C4-2B (cell line): ENCODE results near the gene HOXB4.

Source experiments
- H3K27ac ChIP-seq: fragments of 450-650 bp; 2 replicates; pipeline ENCODE4 v1.5.1; 2017
- CTCF ChIP-seq: fragments of 450-650 bp; conservative IDR thresholded peaks from 2 replicates; pipeline ENCODE4 v1.5.1; 2017; ENCODE audit warnings: mild to moderate bottlenecking
- ZFX ChIP-seq: fragments of 450-650 bp; IDR thresholded peaks from 2 replicates; pipeline ENCODE4 v1.6.1; 2017

The HOXB4 gene

DNA sequence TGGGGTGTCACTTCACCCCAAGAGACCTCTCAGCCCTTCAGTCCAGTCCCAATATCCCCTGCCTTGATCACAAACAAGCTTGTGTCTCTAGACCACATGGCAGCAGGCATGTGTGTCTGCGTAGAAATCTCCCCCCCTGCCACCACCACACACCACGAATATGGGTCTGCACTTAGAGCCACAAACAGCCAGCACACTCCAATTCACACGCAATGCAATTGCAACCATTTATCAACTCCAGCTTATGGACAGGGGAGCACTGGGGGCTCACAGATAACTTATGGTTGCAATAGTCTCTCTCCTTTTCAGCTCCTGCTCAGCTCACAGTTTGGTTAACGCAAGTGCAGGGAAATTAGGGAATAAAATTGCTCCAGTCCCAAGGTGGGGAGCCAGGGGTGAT is 45.4 kb upstream of the HOXB4 start:
- H3K27ac ChIP-seq = no peak overlapping the region
- TF ChIP-seq CTCF = no peak

DNA sequence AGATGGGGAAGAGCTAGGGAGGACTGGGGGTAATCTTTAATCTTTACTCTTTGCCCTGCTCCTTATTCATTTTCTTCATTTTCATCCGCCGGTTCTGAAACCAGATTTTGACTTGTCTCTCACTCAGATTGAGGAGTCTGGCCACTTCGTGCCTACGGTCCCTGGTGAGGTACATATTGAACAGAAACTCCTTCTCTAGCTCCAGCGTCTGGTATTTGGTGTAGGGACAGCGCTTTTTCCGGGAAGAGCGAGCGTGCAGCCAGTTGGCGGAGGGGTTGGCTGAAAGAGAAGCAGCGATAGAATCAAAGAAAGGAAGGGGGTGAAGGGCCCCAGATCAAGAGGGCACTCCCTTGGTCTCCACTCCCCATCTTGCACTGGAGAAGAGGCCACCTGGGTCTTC is 44.7 kb upstream of the HOXB4 start:
- no peak overlapping the region for H3K27ac ChIP-seq
- TF ChIP-seq ZFX (no peak), CTCF (no peak)

DNA sequence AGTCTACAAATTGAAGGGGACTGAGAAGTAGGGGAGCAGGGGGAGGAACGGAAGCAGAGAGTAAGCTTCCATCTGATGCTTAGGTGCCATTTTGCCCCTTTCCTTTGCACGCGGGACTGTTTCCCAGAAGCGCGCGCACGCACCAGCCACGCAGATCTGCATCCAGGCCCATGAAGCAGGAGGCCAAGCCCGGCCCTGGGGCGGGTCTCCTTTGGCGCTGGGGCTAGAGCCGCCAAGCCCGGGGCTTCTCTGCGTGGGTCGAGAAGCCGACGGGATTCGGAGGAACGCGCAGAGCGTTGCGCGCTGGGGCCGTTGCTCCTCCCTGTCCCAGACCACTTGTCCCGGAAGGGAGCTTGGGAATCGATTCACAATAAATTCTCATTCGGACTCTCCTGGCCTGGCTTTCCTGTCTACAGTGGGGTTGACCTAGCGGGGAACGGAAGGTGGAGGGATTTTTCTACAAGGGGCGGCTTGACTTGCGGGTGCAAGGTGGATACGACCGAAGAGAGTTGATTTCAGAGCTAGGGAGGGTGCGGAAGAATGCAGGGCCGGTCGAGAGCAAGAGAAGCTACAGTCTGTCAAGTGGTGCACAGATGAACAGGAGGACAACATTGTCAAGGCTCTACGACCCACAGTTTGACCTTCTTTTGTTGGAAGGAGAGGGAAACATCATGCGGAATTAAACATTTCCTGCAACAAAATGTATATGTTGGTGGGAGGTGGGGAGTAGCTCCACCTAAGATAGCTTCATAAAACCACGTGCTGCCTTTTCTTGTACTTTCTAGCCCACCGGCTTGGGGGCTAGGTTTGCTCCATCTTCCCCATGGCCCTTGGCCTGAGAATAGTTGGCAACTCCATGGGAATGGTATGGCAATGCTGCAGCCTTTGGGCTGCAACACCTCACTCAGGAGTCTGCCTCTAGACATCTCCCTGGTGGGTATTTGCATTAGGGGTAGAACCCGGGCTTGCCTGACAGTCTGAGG is 43.6 kb upstream of the HOXB4 start:
- TF ChIP-seq CTCF (no peak), ZFX (no peak)
- no peak overlapping the region for H3K27ac ChIP-seq

DNA sequence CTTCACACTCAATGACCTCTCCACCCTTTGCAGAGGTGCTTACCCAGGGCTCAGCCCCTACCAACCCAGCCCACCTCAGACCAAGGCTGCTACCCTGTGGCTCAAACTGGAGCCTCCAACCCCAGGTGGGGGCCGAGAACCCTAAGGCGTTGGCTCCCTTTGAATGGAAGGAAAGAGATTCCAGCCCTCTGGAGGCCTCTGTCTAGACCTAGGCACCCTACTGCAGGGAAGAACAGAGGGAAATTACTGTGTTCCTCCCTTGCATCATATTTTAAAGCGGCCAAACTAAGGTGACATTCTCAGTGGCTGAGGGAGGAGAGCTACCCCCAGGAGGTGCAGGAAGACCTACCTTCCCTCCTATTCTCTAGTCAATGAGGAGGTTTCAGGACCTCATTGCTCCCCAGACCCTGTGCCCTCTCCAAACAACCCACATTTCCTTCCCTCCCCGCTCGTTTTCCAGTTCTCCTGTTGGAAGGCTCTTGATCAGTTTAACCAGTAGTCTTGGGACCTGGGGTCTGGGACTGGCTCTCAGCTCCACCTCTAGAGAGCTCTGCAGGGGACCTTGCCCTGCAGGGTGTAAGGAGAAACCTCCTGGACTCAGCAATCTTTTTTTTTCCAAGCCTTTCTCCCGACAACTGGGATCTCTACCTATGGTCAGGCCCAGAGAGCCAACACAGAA is 42.5 kb upstream of the HOXB4 start:
- TF ChIP-seq CTCF (no peak), ZFX (no peak)
- no peak overlapping the region for H3K27ac ChIP-seq

DNA sequence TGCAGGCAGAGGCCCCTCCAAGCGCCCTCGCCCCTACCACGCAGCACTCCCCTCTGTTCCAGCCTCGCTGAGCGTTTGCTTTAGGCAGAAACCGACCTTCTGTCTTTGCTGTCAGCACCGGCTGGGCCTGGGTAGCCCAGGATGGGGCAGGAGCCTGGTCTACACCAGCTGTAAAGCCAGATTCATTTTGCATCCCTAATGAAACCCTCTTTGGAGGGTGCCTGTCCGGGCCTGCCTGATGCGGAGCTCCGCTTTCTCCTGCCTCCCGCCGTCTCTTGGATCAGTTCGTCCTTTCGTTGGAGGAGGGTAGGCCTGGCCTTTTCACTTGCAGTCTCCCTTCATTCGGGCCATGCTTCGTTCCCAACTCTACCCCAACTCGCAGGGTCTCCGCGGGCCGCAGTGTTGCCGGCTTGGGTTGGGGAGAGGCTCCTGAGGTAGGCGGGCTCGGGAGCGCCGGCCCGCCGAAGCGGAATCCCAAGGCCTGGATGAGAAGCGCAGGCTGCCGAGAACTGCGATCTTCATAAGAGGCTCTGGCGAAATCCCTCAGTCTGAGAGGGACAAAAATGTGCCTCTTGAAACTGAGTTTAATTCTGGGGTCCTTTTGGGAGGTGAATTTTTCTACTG is 41.8 kb upstream of the HOXB4 start:
- no peak for TF ChIP-seq ZFX
- TF ChIP-seq CTCF = no peak

DNA sequence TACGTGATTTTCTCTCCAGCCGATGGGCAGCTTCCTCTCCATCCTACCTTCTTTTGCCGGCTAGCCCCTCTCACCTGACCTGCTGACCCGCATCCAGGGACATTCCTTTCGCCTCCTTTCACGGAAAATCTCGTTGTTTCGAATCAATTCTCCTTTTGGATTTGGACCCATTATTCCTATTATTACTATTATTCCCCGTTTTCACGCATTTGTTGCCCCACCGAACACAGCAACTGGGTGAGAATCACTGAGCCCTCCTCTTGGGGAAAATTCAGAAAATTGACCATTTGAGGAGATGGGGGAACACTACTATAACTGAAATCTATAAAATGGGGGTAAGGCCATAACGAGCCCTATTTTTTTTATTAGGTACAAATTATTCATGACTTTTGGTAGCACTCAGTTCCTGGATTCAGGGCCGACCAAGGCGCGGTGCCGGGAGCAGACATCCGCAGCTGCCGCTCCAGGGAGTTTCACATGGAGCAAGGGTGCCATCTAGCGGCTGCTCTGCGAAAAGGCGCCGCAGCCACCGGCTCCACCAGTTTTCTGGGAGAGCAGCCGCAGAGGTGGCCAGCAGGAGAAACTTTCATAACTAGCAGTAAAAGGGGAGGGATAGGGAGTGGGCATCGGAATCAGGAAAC is 40.2 kb upstream of the HOXB4 start:
- peak; percentile 99 for TF ChIP-seq CTCF
- TF ChIP-seq ZFX = no peak
- no peak overlapping the region for H3K27ac ChIP-seq

More for the DNA sequence above, 41.8 kb upstream of the HOXB4 start:
- no peak overlapping the region for H3K27ac ChIP-seq
